PC-9 (cell line): ENCODE measurements around the gene BEX3. TPM values are rescaled to one million over a fixed set of nuclear protein-coding genes. Genes with fewer than 3 reads are reported as not detected.
"Not testable (repeated sequence)": the region's sequence is repeated elsewhere in the genome, so short reads cannot be mapped to it uniquely, and the experiment has no call there.

Experiments
- BruUV-seq: library from RNA; stranded (reverse); fragments of 400-500 nt; replicated peaks from 2 replicates; lab custom pipeline; 2021; lab: Mats Ljungman, UMichigan
- CTCF ChIA-PET: fragments of 300-600 bp; sonication (Branson Sonifier 250); formaldehyde crosslinking; loops from one replicate; lab custom pipeline; 2022; ENCODE audit warnings: antibody characterized with exemption; lab: Charles Lee
- POLR2A ChIA-PET: fragments of 300-600 bp; sonication (Branson Sonifier 250); formaldehyde crosslinking; loops from one replicate; lab custom pipeline; 2022; ENCODE audit warnings: antibody characterized with exemption; ENCODE audit not compliant: unreplicated experiment; lab: Charles Lee
- DNase-seq, 2 experiments: peaks; one replicate each; pipeline versions ENCODE4 v3.0.0 to v3.0.0-alpha.2; 2015 to 2022; ENCODE audit warnings: mixed read lengths in 1 of 2
- H2AFZ ChIP-seq: fragments of 200-600 bp; sonication (generic); 2 replicates; pipeline ENCODE4 v1.8.1; 2017; ENCODE audit warnings: antibody characterized with exemption
- H3F3A ChIP-seq: fragments of 200-600 bp; sonication (generic); 2 replicates; pipeline ENCODE4 v1.8.1; 2017; ENCODE audit warnings: antibody characterized with exemption, mild to moderate bottlenecking, low read depth; ENCODE audit not compliant: insufficient read depth
- H3K27ac ChIP-seq: fragments of 200-600 bp; sonication (generic); 2 replicates; pipeline ENCODE4 v1.6.1; 2016; ENCODE audit warnings: mixed run types
- H3K27me3 ChIP-seq: fragments of 200-600 bp; sonication (generic); 2 replicates; pipeline ENCODE4 v1.6.1; 2016; ENCODE audit warnings: low read depth, mixed run types; ENCODE audit not compliant: insufficient read depth
- H3K36me3 ChIP-seq: fragments of 200-600 bp; sonication (generic); 2 replicates; pipeline ENCODE4 v1.6.1; 2016; ENCODE audit warnings: low read depth, mixed run types
- H3K4me1 ChIP-seq: fragments of 200-600 bp; sonication (generic); replicated peaks from 2 replicates; pipeline ENCODE4 v1.6.1; 2016; ENCODE audit warnings: mixed run types; ENCODE audit not compliant: insufficient read depth
- H3K4me2 ChIP-seq: fragments of 200-600 bp; sonication (generic); 2 replicates; pipeline ENCODE4 v1.6.1; 2017; ENCODE audit warnings: mixed run types
- H3K4me3 ChIP-seq: fragments of 200-600 bp; sonication (generic); 2 replicates; pipeline ENCODE4 v1.6.1; 2016; ENCODE audit warnings: mixed run types
- H3K79me2 ChIP-seq: fragments of 200-600 bp; sonication (generic); 2 replicates; pipeline ENCODE4 v1.6.1; 2017; ENCODE audit warnings: low read depth, mixed run types
- H3K9me2 ChIP-seq: fragments of 200-600 bp; sonication (generic); 2 replicates; pipeline ENCODE4 v1.8.1; 2017; ENCODE audit warnings: mild to moderate bottlenecking; ENCODE audit not compliant: insufficient read depth
- H3K9me3 ChIP-seq: fragments of 200-600 bp; sonication (generic); 2 replicates; pipeline ENCODE4 v1.8.1; 2016; ENCODE audit warnings: low read depth; ENCODE audit not compliant: insufficient read depth
- H4K20me1 ChIP-seq: fragments of 200-600 bp; sonication (generic); 2 replicates; pipeline ENCODE4 v1.8.1; 2017; ENCODE audit not compliant: insufficient read depth
- CTCF ChIP-seq: fragments of 200-600 bp; sonication (generic); conservative IDR thresholded peaks from 2 replicates; pipeline ENCODE4 v1.6.1; 2017; ENCODE audit warnings: mixed run types, antibody characterized with exemption, mild to moderate bottlenecking, moderate library complexity
- EZH2 ChIP-seq: fragments of 200-600 bp; sonication (generic); IDR thresholded peaks from 2 replicates; pipeline ENCODE4 v1.8.0; 2017; ENCODE audit warnings: antibody characterized with exemption, low read depth
- intact Hi-C: fragments of 100-400 bp; cut with micrococcal nuclease; formaldehyde crosslinking; loops from one replicate; pipeline ENCODE4 v1.10.0; 2022; ENCODE audit not compliant: unreplicated experiment
- total RNA-seq: library from RNA; stranded (reverse); gene quantifications from 2 replicates; pipeline ENCODE4 v1.2.3, GENCODE V29; 2021

BEX3 gene
- total RNA-seq, 1 experiment from 2014 or later, result 120 TPM

GRCh38 chrX:103407776-103408175 is 31.4 kb downstream of the BEX3 start:
- no peak overlapping the region for H3K4me3 ChIP-seq
- H3K27me3 ChIP-seq, result no peaks in the 10 kb centered on the region
- H3K4me2 ChIP-seq, result no peak overlapping the region
- H3K4me1 ChIP-seq, result peaks cover 6% of the 10 kb centered on the region; the same call in 1 of the 2 replicates
- TF ChIP-seq EZH2, result no peak
- TF ChIP-seq CTCF, result no peak
- H3K27ac ChIP-seq, result no peak overlapping the region
- CTCF ChIA-PET, result no interaction called here
- H3K9me2 ChIP-seq, result no peaks in the 10 kb centered on the region
- H4K20me1 ChIP-seq, result no peaks in the 10 kb centered on the region
- H3K36me3 ChIP-seq, result no peaks in the 10 kb centered on the region
- no peak for DNase-seq
- H3K9me3 ChIP-seq, result no peaks in the 10 kb centered on the region
- H2AFZ ChIP-seq, result no peak overlapping the region
- H3K79me2 ChIP-seq, result no peaks in the 10 kb centered on the region
- intact Hi-C loops, result no loop called here
- POLR2A ChIA-PET, result no interaction called here
- no peaks in the 10 kb centered on the region for H3F3A ChIP-seq
- no TSS peak for BruUV-seq

- H3K4me3 ChIP-seq, CTCF ChIA-PET, H3F3A ChIP-seq, H3K9me3 ChIP-seq, H3K27me3 ChIP-seq, H2AFZ ChIP-seq, H3K4me2 ChIP-seq, DNase-seq, H3K9me2 ChIP-seq, POLR2A ChIA-PET, intact Hi-C loops, H3K36me3 ChIP-seq, H3K4me1 ChIP-seq, H3K27ac ChIP-seq, H4K20me1 ChIP-seq, BruUV-seq, H3K79me2 ChIP-seq: not testable (repeated sequence)
These were observed 35.4 kb downstream of the BEX3 start for GRCh38 chrX:103411721-103412120.

- H3F3A ChIP-seq, result no peaks in the 10 kb centered on the region
- no peaks in the 10 kb centered on the region for H3K27me3 ChIP-seq
- no peaks in the 10 kb centered on the region for H3K4me1 ChIP-seq
- no peak overlapping the region for H3K27ac ChIP-seq
- H3K36me3 ChIP-seq, result no peaks in the 10 kb centered on the region
- no peak overlapping the region for H3K4me3 ChIP-seq
- TF ChIP-seq CTCF (no peak), EZH2 (no peak)
- no peak overlapping the region for H2AFZ ChIP-seq
- intact Hi-C loops, result no loop called here
- no TSS peak for BruUV-seq
- ChIA-PET CTCF (no interaction called here), POLR2A (no interaction called here)
- H3K9me2 ChIP-seq, result no peaks in the 10 kb centered on the region
- H3K4me2 ChIP-seq, result no peak overlapping the region
- H4K20me1 ChIP-seq, result no peaks in the 10 kb centered on the region
- H3K79me2 ChIP-seq, result no peaks in the 10 kb centered on the region
- no peaks in the 10 kb centered on the region for H3K9me3 ChIP-seq
- no peak for DNase-seq
These were observed 37.5 kb downstream of the BEX3 start for GRCh38 chrX:103413705-103414387.

GRCh38 chrX:103414561-103414960 is 38.2 kb downstream of the BEX3 start:
- no peaks in the 10 kb centered on the region for H3K9me3 ChIP-seq
- ChIA-PET CTCF (no interaction called here), POLR2A (no interaction called here)
- no peaks in the 10 kb centered on the region for H3F3A ChIP-seq
- H3K27me3 ChIP-seq, result no peaks in the 10 kb centered on the region
- no peak overlapping the region for H3K4me2 ChIP-seq
- intact Hi-C loops, result no loop called here
- no TSS peak for BruUV-seq
- H4K20me1 ChIP-seq, result no peaks in the 10 kb centered on the region
- no peaks in the 10 kb centered on the region for H3K4me1 ChIP-seq
- H3K9me2 ChIP-seq, result no peaks in the 10 kb centered on the region
- no peaks in the 10 kb centered on the region for H3K79me2 ChIP-seq
- no peak for DNase-seq
- no peak overlapping the region for H3K4me3 ChIP-seq
- H3K36me3 ChIP-seq, result no peaks in the 10 kb centered on the region
- no peak overlapping the region for H3K27ac ChIP-seq
- TF ChIP-seq CTCF, result no peak
- TF ChIP-seq EZH2, result no peak
- H2AFZ ChIP-seq, result no peak overlapping the region
